ENCODE measurements around the gene IL24.
"Not testable (repeated sequence)": the region's sequence is repeated elsewhere in the genome, so short reads cannot be mapped to it uniquely, and the experiment has no call there.

Gene IL24

GRCh38 chr1:206897175-206897574 is at the start of gene IL24:
Gene IL24 (plus strand): TSS chr1:206897443. CDS start chr1:206897833, 390 bp downstream.
- TF ChIP-seq CTCF (IDR thresholded peaks at IDR 0.05; ENCODE audit: low read depth, low read length) = no peak

GRCh38 chr1:206847946-206848345 is 49.3 kb upstream of the IL24 start:
- H3K4me3 ChIP-seq (ENCODE audit: low read depth, low read length) = no peak overlapping the region
- TF ChIP-seq CTCF (IDR thresholded peaks at IDR 0.05; ENCODE audit: low read depth, low read length) = no peak

More at GRCh38 chr1:206897175-206897574, at the start of gene IL24:
- no peak within 1 kb of the TSS for H3K4me3 ChIP-seq (ENCODE audit: low read depth, low read length)

GRCh38 chr1:206850401-206850800 is 46.8 kb upstream of the IL24 start:
- no peak overlapping the region for H3K4me3 ChIP-seq (ENCODE audit: low read depth, low read length)
- no peak for TF ChIP-seq CTCF (IDR thresholded peaks at IDR 0.05; ENCODE audit: low read depth, low read length)

GRCh38 chr1:206851341-206852010 is 45.8 kb upstream of the IL24 start:
- TF ChIP-seq CTCF (IDR thresholded peaks at IDR 0.05; ENCODE audit: low read depth, low read length) = no peak

GRCh38 chr1:206852662-206853061 is 44.6 kb upstream of the IL24 start:
- H3K4me3 ChIP-seq (ENCODE audit: low read depth, low read length) = not testable (repeated sequence)

More at GRCh38 chr1:206851341-206852010, 45.8 kb upstream of the IL24 start:
- no peak overlapping the region for H3K4me3 ChIP-seq (ENCODE audit: low read depth, low read length)

GRCh38 chr1:206853696-206854095 is 43.5 kb upstream of the IL24 start:
- not testable (repeated sequence) for H3K4me3 ChIP-seq (ENCODE audit: low read depth, low read length)

- no peak overlapping the region for H3K4me3 ChIP-seq (ENCODE audit: low read depth, low read length)
- TF ChIP-seq CTCF (IDR thresholded peaks at IDR 0.05; ENCODE audit: low read depth, low read length) = no peak
Measured at GRCh38 chr1:206854401-206855129, 42.7 kb upstream of the IL24 start.

GRCh38 chr1:206855859-206856258 is 41.4 kb upstream of the IL24 start:
- no peak for TF ChIP-seq CTCF (IDR thresholded peaks at IDR 0.05; ENCODE audit: low read depth, low read length)
- no peak overlapping the region for H3K4me3 ChIP-seq (ENCODE audit: low read depth, low read length)

Data from WI38 (cell line).